H1 (cell line): ENCODE results near the gene ANKRD36C.

Experiments
- TAF1 ChIP-seq: IDR thresholded peaks from 2 replicates; pipeline ENCODE4 v1.6.1; 2011; ENCODE audit warnings: mild to moderate bottlenecking, low read depth, low read length
- ZNF274 ChIP-seq: IDR thresholded peaks from 2 replicates; pipeline ENCODE4 v1.7.0; 2012; ENCODE audit warnings: low read length, borderline replicate concordance; ENCODE audit errors: extremely low read depth
- TF ChIP-seq, protein P1 (sequence below): IDR thresholded peaks from 2 replicates; pipeline ENCODE4 v1.6.1; 2012; ENCODE audit warnings: inconsistent platforms
- TF ChIP-seq, protein P2 (sequence below): IDR thresholded peaks from 2 replicates; pipeline ENCODE4 v1.6.1; 2011; ENCODE audit warnings: low read length, improper control_type of control experiment

DNA sequence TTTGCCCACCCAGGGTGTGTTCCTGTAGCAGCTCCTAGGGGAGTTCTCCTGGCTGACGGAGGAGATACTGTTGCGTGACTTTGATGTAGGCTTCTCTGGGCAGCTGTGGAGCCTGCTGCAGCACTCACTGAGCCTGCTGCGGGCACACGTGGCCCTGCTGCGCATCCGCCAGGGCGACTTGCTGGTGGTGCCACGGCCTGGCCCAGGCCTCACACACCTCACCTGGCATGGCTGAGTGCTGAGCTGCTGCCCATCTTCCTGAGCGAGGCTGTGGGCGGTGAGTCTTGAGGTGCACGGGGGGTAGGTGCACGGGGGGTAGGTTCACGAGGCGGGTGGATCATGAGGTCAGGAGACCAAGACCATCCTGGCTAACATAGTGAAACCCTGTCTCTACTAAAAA, 191.7 kb downstream of the ANKRD36C start:
- TF ChIP-seq, protein P1, sequence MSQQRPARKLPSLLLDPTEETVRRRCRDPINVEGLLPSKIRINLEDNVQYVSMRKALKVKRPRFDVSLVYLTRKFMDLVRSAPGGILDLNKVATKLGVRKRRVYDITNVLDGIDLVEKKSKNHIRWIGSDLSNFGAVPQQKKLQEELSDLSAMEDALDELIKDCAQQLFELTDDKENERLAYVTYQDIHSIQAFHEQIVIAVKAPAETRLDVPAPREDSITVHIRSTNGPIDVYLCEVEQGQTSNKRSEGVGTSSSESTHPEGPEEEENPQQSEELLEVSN, result no peak
- TF ChIP-seq TAF1, result no peak
- TF ChIP-seq ZNF274, result no peak
- TF ChIP-seq, protein P2, sequence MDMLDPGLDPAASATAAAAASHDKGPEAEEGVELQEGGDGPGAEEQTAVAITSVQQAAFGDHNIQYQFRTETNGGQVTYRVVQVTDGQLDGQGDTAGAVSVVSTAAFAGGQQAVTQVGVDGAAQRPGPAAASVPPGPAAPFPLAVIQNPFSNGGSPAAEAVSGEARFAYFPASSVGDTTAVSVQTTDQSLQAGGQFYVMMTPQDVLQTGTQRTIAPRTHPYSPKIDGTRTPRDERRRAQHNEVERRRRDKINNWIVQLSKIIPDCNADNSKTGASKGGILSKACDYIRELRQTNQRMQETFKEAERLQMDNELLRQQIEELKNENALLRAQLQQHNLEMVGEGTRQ, result no peak
